IMR-90 (cell line): ENCODE data around the gene RGL1. TPM values are rescaled to one million over a fixed set of nuclear protein-coding genes. Genes with fewer than 3 reads are reported as not detected.

Experiments used
- ATAC-seq: fragments of 200-7000 bp; cut with Tn5 transposase; 2 replicates; pipeline ENCODE4 v1.9.1; 2020; ENCODE audit warnings: low read depth, mild to moderate bottlenecking, moderate library complexity
- BruUV-seq: library from RNA; stranded (reverse); fragments of 400-500 nt; replicated peaks from 2 replicates; lab custom pipeline; 2021; lab: Mats Ljungman, UMichigan
- CTCF ChIA-PET: fragments of 300-600 bp; formaldehyde crosslinking; extraction: SDS; loops from one replicate; lab custom pipeline; 2021; ENCODE audit warnings: antibody characterized with exemption; lab: Yijun Ruan, JAX
- POLR2A ChIA-PET: fragments of 300-600 bp; sonication (Branson Sonifier 250); formaldehyde crosslinking; loops from one replicate; lab custom pipeline; 2022; ENCODE audit warnings: antibody characterized with exemption; ENCODE audit not compliant: unreplicated experiment; lab: Charles Lee
- DNase-seq: peaks from one replicate; pipeline ENCODE4 v3.0.0; 2013
- H2AFZ ChIP-seq: replicated peaks from 2 replicates; pipeline ENCODE3; 2013; ENCODE audit warnings: low read length, mild to moderate bottlenecking; ENCODE audit not compliant: poor library complexity
- H2AK5ac ChIP-seq: 2 replicates; pipeline ENCODE4 v1.6.1; 2013; ENCODE audit warnings: low read depth, low read length, inconsistent platforms
- H2AK9ac ChIP-seq: replicated peaks from 2 replicates; pipeline ENCODE3; 2013; ENCODE audit warnings: mild to moderate bottlenecking, low read depth, low read length, moderate library complexity; ENCODE audit not compliant: poor library complexity
- H2BK120ac ChIP-seq: 2 replicates; pipeline ENCODE4 v1.6.1; 2013; ENCODE audit warnings: low read depth, low read length, inconsistent platforms
- H2BK15ac ChIP-seq: 3 replicates; pipeline ENCODE4 v1.6.1; 2013; ENCODE audit warnings: low read depth, low read length, inconsistent platforms
- H2BK20ac ChIP-seq: 2 replicates; pipeline ENCODE4 v1.6.1; 2013; ENCODE audit warnings: low read depth, mild to moderate bottlenecking, inconsistent platforms, low read length, moderate library complexity
- H2BK5ac ChIP-seq: 2 replicates; pipeline ENCODE4 v1.6.1; 2013; ENCODE audit warnings: mild to moderate bottlenecking, low read depth, low read length, inconsistent platforms; ENCODE audit not compliant: poor library complexity, severe bottlenecking
- H3K14ac ChIP-seq: replicated peaks from 2 replicates; pipeline ENCODE4 v1.6.1; 2013; ENCODE audit warnings: low read depth, low read length, inconsistent platforms
- H3K18ac ChIP-seq: 2 replicates; pipeline ENCODE4 v1.6.1; 2013; ENCODE audit warnings: low read depth, low read length, control low read depth
- H3K23ac ChIP-seq: 2 replicates; pipeline ENCODE4 v1.6.1; 2013; ENCODE audit warnings: low read depth, low read length, inconsistent platforms
- H3K27ac ChIP-seq: 2 replicates; pipeline ENCODE4 v1.5.1; 2013; ENCODE audit warnings: mild to moderate bottlenecking, control low read depth, low read length; ENCODE audit not compliant: insufficient read depth
- H3K27me3 ChIP-seq: 2 replicates; pipeline ENCODE4 v1.6.1; 2013; ENCODE audit warnings: low read length; ENCODE audit not compliant: control insufficient read depth, insufficient read depth
- H3K36me3 ChIP-seq: 2 replicates; pipeline ENCODE4 v1.6.1; 2013; ENCODE audit warnings: low read length, mixed read lengths; ENCODE audit not compliant: control insufficient read depth, insufficient read depth
- H3K4ac ChIP-seq: 2 replicates; pipeline ENCODE4 v1.6.1; 2013; ENCODE audit warnings: low read depth, low read length, inconsistent platforms
- H3K4me1 ChIP-seq: 2 replicates; pipeline ENCODE4 v1.6.1; 2013; ENCODE audit warnings: low read length, mixed read lengths; ENCODE audit not compliant: control insufficient read depth, insufficient read depth
- H3K4me2 ChIP-seq: 2 replicates; pipeline ENCODE4 v1.6.1; 2013; ENCODE audit warnings: low read depth, mild to moderate bottlenecking, control low read depth, low read length, moderate library complexity
- H3K4me3 ChIP-seq: 2 replicates; pipeline ENCODE4 v1.5.1; 2013; ENCODE audit warnings: low read depth, mild to moderate bottlenecking, control low read depth, low read length, moderate library complexity; ENCODE audit not compliant: insufficient read depth
- H3K56ac ChIP-seq: 2 replicates; pipeline ENCODE4 v1.6.1; 2013; ENCODE audit warnings: low read length, inconsistent platforms; ENCODE audit not compliant: insufficient read depth; ENCODE audit errors: extremely low read depth
- H3K79me1 ChIP-seq, 2 experiments: 2 replicates each; pipeline ENCODE4 v1.6.1; 2013; ENCODE audit warnings: low read length in 2 of 2, inconsistent platforms in 1 of 2, low read depth in 1 of 2
- H3K9ac ChIP-seq: 2 replicates; pipeline ENCODE4 v1.6.1; 2013; ENCODE audit warnings: low read depth, low read length, control low read depth
- H3K9me1 ChIP-seq: 2 replicates; pipeline ENCODE4 v1.6.1; 2013; ENCODE audit warnings: low read length, inconsistent platforms; ENCODE audit not compliant: insufficient read depth
- H3K9me3 ChIP-seq: 2 replicates; pipeline ENCODE4 v1.6.1; 2013; ENCODE audit warnings: low read length; ENCODE audit not compliant: control insufficient read depth, insufficient read depth
- H4K20me1 ChIP-seq: 2 replicates; pipeline ENCODE4 v1.6.1; 2013; ENCODE audit warnings: low read length, inconsistent platforms; ENCODE audit not compliant: insufficient read depth
- H4K5ac ChIP-seq: 2 replicates; pipeline ENCODE4 v1.6.1; 2013; ENCODE audit warnings: mild to moderate bottlenecking, low read depth, low read length, control low read depth
- H4K8ac ChIP-seq, 2 experiments: 2 replicates each; pipeline ENCODE4 v1.6.1; 2013; ENCODE audit warnings: low read depth in 2 of 2, low read length in 2 of 2, control low read depth in 1 of 2, inconsistent platforms in 1 of 2
- H4K91ac ChIP-seq: 2 replicates; pipeline ENCODE4 v1.6.1; 2013; ENCODE audit warnings: low read depth, low read length, inconsistent platforms; ENCODE audit not compliant: insufficient read depth
- BHLHE40 ChIP-seq: fragments of 150-350 bp; IDR thresholded peaks from 2 replicates; pipeline ENCODE4 v1.6.1; 2016; ENCODE audit warnings: mild to moderate bottlenecking, low read depth, low read length
- CEBPB ChIP-seq: IDR thresholded peaks from 2 replicates; pipeline ENCODE4 v1.6.1; 2012; ENCODE audit warnings: low read depth, low read length, improper control_type of control experiment
- CHD1 ChIP-seq: IDR thresholded peaks from 2 replicates; pipeline ENCODE4 v1.6.1; 2012; ENCODE audit warnings: low read depth, low read length, improper control_type of control experiment
- FOS ChIP-seq: fragments of 150-350 bp; IDR thresholded peaks from 2 replicates; pipeline ENCODE4 v1.6.1; 2016; ENCODE audit warnings: low read depth, low read length
- MAZ ChIP-seq: IDR thresholded peaks from 2 replicates; pipeline ENCODE4 v1.6.1; 2012; ENCODE audit warnings: low read depth, mild to moderate bottlenecking, low read length, improper control_type of control experiment, moderate library complexity, borderline replicate concordance
- MXI1 ChIP-seq: IDR thresholded peaks from 2 replicates; pipeline ENCODE4 v1.6.1; 2012; ENCODE audit warnings: low read depth, mild to moderate bottlenecking, low read length, moderate library complexity, borderline replicate concordance
- NFE2L2 ChIP-seq: fragments of 150-350 bp; IDR thresholded peaks from 2 replicates; pipeline ENCODE4 v1.6.1; 2016; ENCODE audit warnings: low read depth, mild to moderate bottlenecking, low read length
- RAD21 ChIP-seq: IDR thresholded peaks from 2 replicates; pipeline ENCODE4 v1.6.1; 2012; ENCODE audit warnings: low read length, improper control_type of control experiment
- RCOR1 ChIP-seq: IDR thresholded peaks from 2 replicates; pipeline ENCODE4 v1.6.1; 2012; ENCODE audit warnings: mild to moderate bottlenecking, low read length, improper control_type of control experiment; ENCODE audit not compliant: insufficient replicate concordance
- SMC3 ChIP-seq: fragments of 150-350 bp; IDR thresholded peaks from 2 replicates; pipeline ENCODE4 v1.6.1; 2016; ENCODE audit warnings: low read depth, mild to moderate bottlenecking, antibody characterized with exemption, low read length, moderate library complexity
- USF2 ChIP-seq: fragments of 150-350 bp; IDR thresholded peaks from 2 replicates; pipeline ENCODE4 v1.6.1; 2017; ENCODE audit warnings: mild to moderate bottlenecking, antibody characterized with exemption, low read length, low read depth
- WGBS, 2 experiments: methylation state at CpG; one replicate each; pipeline versions ENCODE4 v1.1.5 to v1.1.7; 2013; ENCODE audit warnings: missing lambda C conversion rate in 2 of 2; ENCODE audit not compliant: insufficient read length in 1 of 2; ENCODE audit errors: extremely low coverage in 2 of 2; 5-methylcytosine and 5-hydroxymethylcytosine counted together
- dilution Hi-C: fragments of 300-500 bp; cut with HindIII; formaldehyde crosslinking; loops from one replicate; pipeline ENCODE4 v1.14.3; 2018; ENCODE audit warnings: low sequenced_read_pairs; ENCODE audit not compliant: unreplicated experiment
- in situ Hi-C: fragments of 300-500 bp; cut with MboI; formaldehyde crosslinking; loops from 3 replicates; pipeline ENCODE4 v1.14.3; 2019; ENCODE audit warnings: low sequenced_read_pairs, inconsistent platforms, mixed read lengths
- intact Hi-C: fragments of 100-400 bp; cut with micrococcal nuclease; formaldehyde crosslinking; loops from 2 replicates; pipeline ENCODE4 v1.10.0; 2022
- polyA plus RNA-seq, 3 experiments: library from polyadenylated mRNA; depleted of rRNA; stranded (reverse); fragments of >200 nt; gene quantifications; 2 replicates each; pipeline ENCODE4 v1.2.3, GENCODE V29; 2012; ENCODE audit warnings: low replicate concordance in 1 of 3
- total RNA-seq: library from RNA; depleted of rRNA; stranded (reverse); fragments of >200 nt; gene quantifications from 2 replicates; pipeline ENCODE4 v1.2.3, GENCODE V29; 2012
- TF ChIP-seq, protein P1 (sequence below): fragments of 150-350 bp; IDR thresholded peaks from 2 replicates; pipeline ENCODE4 v1.6.1; 2016; ENCODE audit warnings: low read depth, mild to moderate bottlenecking, low read length, moderate library complexity, borderline replicate concordance

The RGL1 gene
- total and polyA plus RNA-seq, 2 of the 4 experiments (the other 2 are of a cell fraction): 4.7 to 7.5 TPM

DNA sequence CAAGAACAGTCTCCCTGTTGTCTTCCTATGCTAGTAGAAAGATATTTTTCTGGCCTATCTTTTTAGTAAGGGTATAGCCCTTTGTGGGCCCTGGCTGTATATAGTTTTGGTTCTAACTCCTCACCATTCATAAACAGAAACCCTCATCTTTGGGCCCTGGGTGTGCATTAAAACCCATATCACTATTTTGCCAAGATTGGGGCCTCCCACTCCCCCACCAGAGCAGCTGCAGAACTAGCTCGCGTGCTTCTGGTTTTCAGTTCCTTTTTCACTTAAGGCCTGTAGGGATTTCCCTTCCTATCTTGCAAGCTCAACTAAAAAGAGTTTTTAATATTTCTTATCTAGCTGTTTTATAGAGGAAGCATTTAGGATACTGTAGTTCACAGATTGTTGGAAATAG lies 106.4 kb downstream of the RGL1 start:
- CTCF ChIA-PET: no interaction called here
- Histone ChIP-seq H3K4ac (no peak overlapping the region), H3K79me1 (no peaks in the 10 kb centered on the region; a peak in 2 of 4 replicates), H3K9me3 (no peaks in the 10 kb centered on the region), H3K9ac (no peak overlapping the region), H2BK20ac (no peak overlapping the region), H4K91ac (no peak overlapping the region), H3K4me3 (no peak overlapping the region), H4K20me1 (no peaks in the 10 kb centered on the region), H3K4me2 (no peak overlapping the region), H3K4me1 (peaks cover 4% of the 10 kb centered on the region), H4K5ac (no peak overlapping the region), H2BK120ac (no peak overlapping the region), H3K18ac (no peak overlapping the region), H2AK5ac (no peak overlapping the region), H3K27me3 (no peaks in the 10 kb centered on the region), H2AK9ac (no peak overlapping the region), H3K56ac (no peak overlapping the region), H3K14ac (no peak overlapping the region), H3K23ac (no peak overlapping the region), H4K8ac (no peak overlapping the region), H2BK15ac (no peak overlapping the region), H3K27ac (no peak overlapping the region), H3K36me3 (peaks cover 20% of the 10 kb centered on the region), H2BK5ac (no peak overlapping the region), H3K9me1 (peaks cover 9% of the 10 kb centered on the region; the same call in 1 of the 2 replicates), H2AFZ (no peak overlapping the region)
- POLR2A ChIA-PET: interaction anchor here (0.7 kb wide), 1 partner anchor 96 kb away, joined by 3 read pairs; no protein-coding TSS in a partner anchor
- BruUV-seq: no TSS peak
- ATAC-seq (no peak), DNase-seq (no peak)
- dilution Hi-C loops (loop anchor here (25.0 kb wide), 1 partner anchor 249 kb away; the partner anchor contains the start of gene APOBEC4), in situ Hi-C loops (loop anchor here (5.0 kb wide), 1 partner anchor 259 kb away; the partner anchor contains the start of gene APOBEC4), intact Hi-C loops (no loop called here)
- WGBS, 2 experiments: no CpG with 5 or more reads among the region's 2 CpGs
- TF ChIP-seq, protein P1, sequence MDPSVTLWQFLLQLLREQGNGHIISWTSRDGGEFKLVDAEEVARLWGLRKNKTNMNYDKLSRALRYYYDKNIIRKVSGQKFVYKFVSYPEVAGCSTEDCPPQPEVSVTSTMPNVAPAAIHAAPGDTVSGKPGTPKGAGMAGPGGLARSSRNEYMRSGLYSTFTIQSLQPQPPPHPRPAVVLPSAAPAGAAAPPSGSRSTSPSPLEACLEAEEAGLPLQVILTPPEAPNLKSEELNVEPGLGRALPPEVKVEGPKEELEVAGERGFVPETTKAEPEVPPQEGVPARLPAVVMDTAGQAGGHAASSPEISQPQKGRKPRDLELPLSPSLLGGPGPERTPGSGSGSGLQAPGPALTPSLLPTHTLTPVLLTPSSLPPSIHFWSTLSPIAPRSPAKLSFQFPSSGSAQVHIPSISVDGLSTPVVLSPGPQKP: no peak
- TF ChIP-seq RCOR1 (no peak), CHD1 (no peak), FOS (no peak), RAD21 (no peak), CEBPB (no peak), MXI1 (no peak), NFE2L2 (no peak), BHLHE40 (no peak), SMC3 (no peak), USF2 (no peak), MAZ (no peak)
